ENCODE data around the gene TRIM60. TPM values are rescaled to one million over a fixed set of nuclear protein-coding genes. Genes with fewer than 3 reads are reported as not detected.
"Not testable (repeated sequence)": the region's sequence is repeated elsewhere in the genome, so short reads cannot be mapped to it uniquely, and the experiment has no call there.

TRIM60 gene
- total RNA-seq, 4 donors from 2014 or later: not detected

- 31 to 37% methylated on average over 1 of the region's 1 CpG for WGBS, 2 donors
- TF ChIP-seq CTCF (IDR thresholded peaks at IDR 0.05): no peak
- intact Hi-C loops (cut with DNase I; ENCODE audit: low total_unique reads): no loop called here
- no peak for DNase-seq (ENCODE audit: low spot score in 2 of 2)
- H3K4me3 ChIP-seq (ENCODE audit: low read depth, poor library complexity, severe bottlenecking): no peak overlapping the region
Measured at GRCh38 chr4:165060938-165061337, 29.1 kb downstream of the TRIM60 start.

- 70 to 73% methylated on average over 1 of the region's 1 CpG for WGBS, 2 donors
Measured at GRCh38 chr4:165070560-165070959, 38.8 kb downstream of the TRIM60 start.

GRCh38 chr4:165073346-165073745 lies 41.5 kb downstream of the TRIM60 start:
- intact Hi-C loops (cut with DNase I; ENCODE audit: low total_unique reads); H3K4me3 ChIP-seq (ENCODE audit: low read depth, poor library complexity, severe bottlenecking); DNase-seq (ENCODE audit: low spot score in 2 of 2): not testable (repeated sequence)
- WGBS, 2 donors: 68% methylated on average over 11 of the region's 11 CpGs

More at GRCh38 chr4:165070560-165070959, 38.8 kb downstream of the TRIM60 start:
- no peak for DNase-seq (ENCODE audit: low spot score in 2 of 2)
- intact Hi-C loops (cut with DNase I; ENCODE audit: low total_unique reads): no loop called here
- no peak overlapping the region for H3K4me3 ChIP-seq (ENCODE audit: low read depth, poor library complexity, severe bottlenecking)
- TF ChIP-seq CTCF (IDR thresholded peaks at IDR 0.05) (no peak), POLR2A (IDR thresholded peaks at IDR 0.05) (no peak)

- no peak for DNase-seq (ENCODE audit: low spot score in 2 of 2)
- WGBS, 2 donors: 89 to 92% methylated on average over 5 of the region's 5 CpGs
- intact Hi-C loops (cut with DNase I; ENCODE audit: low total_unique reads): no loop called here
- no peak overlapping the region for H3K4me3 ChIP-seq (ENCODE audit: low read depth, poor library complexity, severe bottlenecking)
- TF ChIP-seq POLR2A (IDR thresholded peaks at IDR 0.05) (no peak), CTCF (IDR thresholded peaks at IDR 0.05) (no peak)
Measured at GRCh38 chr4:165077034-165077578, 45.3 kb downstream of the TRIM60 start.

- 43 to 45% methylated on average over 6 of the region's 6 CpGs for WGBS, 2 donors
- intact Hi-C loops (cut with DNase I; ENCODE audit: low total_unique reads): no loop called here
- H3K4me3 ChIP-seq (ENCODE audit: low read depth, poor library complexity, severe bottlenecking): no peak overlapping the region
- no peak for DNase-seq (ENCODE audit: low spot score in 2 of 2)
- TF ChIP-seq CTCF (IDR thresholded peaks at IDR 0.05) (no peak), POLR2A (IDR thresholded peaks at IDR 0.05) (no peak)
Measured at GRCh38 chr4:165079476-165079875, 47.7 kb downstream of the TRIM60 start.

- 93 to 96% methylated on average over 7 of the region's 7 CpGs for WGBS, 2 donors
- DNase-seq (ENCODE audit: low spot score in 2 of 2); intact Hi-C loops (cut with DNase I; ENCODE audit: low total_unique reads): not testable (repeated sequence)
Measured at GRCh38 chr4:165084787-165085186, 53.0 kb downstream of the TRIM60 start.

GRCh38 chr4:165085946-165086345 lies 54.1 kb downstream of the TRIM60 start:
- TF ChIP-seq POLR2A (IDR thresholded peaks at IDR 0.05): no peak
- TF ChIP-seq CTCF (IDR thresholded peaks at IDR 0.05): no peak
- DNase-seq (ENCODE audit: low spot score in 2 of 2): no peak
- 90 to 93% methylated on average over 2 of the region's 2 CpGs for WGBS, 2 donors
- no peak overlapping the region for H3K4me3 ChIP-seq (ENCODE audit: low read depth, poor library complexity, severe bottlenecking)
- intact Hi-C loops (cut with DNase I; ENCODE audit: low total_unique reads): no loop called here

More at GRCh38 chr4:165084787-165085186, 53.0 kb downstream of the TRIM60 start:
- not testable (repeated sequence) for H3K4me3 ChIP-seq (ENCODE audit: low read depth, poor library complexity, severe bottlenecking)

Data from lower leg skin (tissue), 4 donors.